IMR-90 (cell line): ENCODE data around the gene FAM151A. TPM values are rescaled to one million over a fixed set of nuclear protein-coding genes. Genes with fewer than 3 reads are reported as not detected.

Experiments used
- ATAC-seq: fragments of 200-7000 bp; cut with Tn5 transposase; 2 replicates; pipeline ENCODE4 v1.9.1; 2020; ENCODE audit warnings: low read depth, mild to moderate bottlenecking, moderate library complexity
- BruUV-seq: library from RNA; stranded (reverse); fragments of 400-500 nt; replicated peaks from 2 replicates; lab custom pipeline; 2021; lab: Mats Ljungman, UMichigan
- CTCF ChIA-PET: fragments of 300-600 bp; formaldehyde crosslinking; extraction: SDS; loops from one replicate; lab custom pipeline; 2021; ENCODE audit warnings: antibody characterized with exemption; lab: Yijun Ruan, JAX
- POLR2A ChIA-PET: fragments of 300-600 bp; sonication (Branson Sonifier 250); formaldehyde crosslinking; loops from one replicate; lab custom pipeline; 2022; ENCODE audit warnings: antibody characterized with exemption; ENCODE audit not compliant: unreplicated experiment; lab: Charles Lee
- DNase-seq: peaks from one replicate; pipeline ENCODE4 v3.0.0; 2013
- H2AFZ ChIP-seq: replicated peaks from 2 replicates; pipeline ENCODE3; 2013; ENCODE audit warnings: low read length, mild to moderate bottlenecking; ENCODE audit not compliant: poor library complexity
- H2AK5ac ChIP-seq: 2 replicates; pipeline ENCODE4 v1.6.1; 2013; ENCODE audit warnings: low read depth, low read length, inconsistent platforms
- H2AK9ac ChIP-seq: replicated peaks from 2 replicates; pipeline ENCODE3; 2013; ENCODE audit warnings: mild to moderate bottlenecking, low read depth, low read length, moderate library complexity; ENCODE audit not compliant: poor library complexity
- H2BK120ac ChIP-seq: 2 replicates; pipeline ENCODE4 v1.6.1; 2013; ENCODE audit warnings: low read depth, low read length, inconsistent platforms
- H2BK15ac ChIP-seq: 3 replicates; pipeline ENCODE4 v1.6.1; 2013; ENCODE audit warnings: low read depth, low read length, inconsistent platforms
- H2BK20ac ChIP-seq: 2 replicates; pipeline ENCODE4 v1.6.1; 2013; ENCODE audit warnings: low read depth, mild to moderate bottlenecking, inconsistent platforms, low read length, moderate library complexity
- H2BK5ac ChIP-seq: 2 replicates; pipeline ENCODE4 v1.6.1; 2013; ENCODE audit warnings: mild to moderate bottlenecking, low read depth, low read length, inconsistent platforms; ENCODE audit not compliant: poor library complexity, severe bottlenecking
- H3K14ac ChIP-seq: replicated peaks from 2 replicates; pipeline ENCODE4 v1.6.1; 2013; ENCODE audit warnings: low read depth, low read length, inconsistent platforms
- H3K18ac ChIP-seq: 2 replicates; pipeline ENCODE4 v1.6.1; 2013; ENCODE audit warnings: low read depth, low read length, control low read depth
- H3K23ac ChIP-seq: 2 replicates; pipeline ENCODE4 v1.6.1; 2013; ENCODE audit warnings: low read depth, low read length, inconsistent platforms
- H3K27ac ChIP-seq: 2 replicates; pipeline ENCODE4 v1.5.1; 2013; ENCODE audit warnings: mild to moderate bottlenecking, control low read depth, low read length; ENCODE audit not compliant: insufficient read depth
- H3K27me3 ChIP-seq: 2 replicates; pipeline ENCODE4 v1.6.1; 2013; ENCODE audit warnings: low read length; ENCODE audit not compliant: control insufficient read depth, insufficient read depth
- H3K36me3 ChIP-seq: 2 replicates; pipeline ENCODE4 v1.6.1; 2013; ENCODE audit warnings: low read length, mixed read lengths; ENCODE audit not compliant: control insufficient read depth, insufficient read depth
- H3K4ac ChIP-seq: 2 replicates; pipeline ENCODE4 v1.6.1; 2013; ENCODE audit warnings: low read depth, low read length, inconsistent platforms
- H3K4me1 ChIP-seq: 2 replicates; pipeline ENCODE4 v1.6.1; 2013; ENCODE audit warnings: low read length, mixed read lengths; ENCODE audit not compliant: control insufficient read depth, insufficient read depth
- H3K4me2 ChIP-seq: 2 replicates; pipeline ENCODE4 v1.6.1; 2013; ENCODE audit warnings: low read depth, mild to moderate bottlenecking, control low read depth, low read length, moderate library complexity
- H3K4me3 ChIP-seq: 2 replicates; pipeline ENCODE4 v1.5.1; 2013; ENCODE audit warnings: low read depth, mild to moderate bottlenecking, control low read depth, low read length, moderate library complexity; ENCODE audit not compliant: insufficient read depth
- H3K56ac ChIP-seq: 2 replicates; pipeline ENCODE4 v1.6.1; 2013; ENCODE audit warnings: low read length, inconsistent platforms; ENCODE audit not compliant: insufficient read depth; ENCODE audit errors: extremely low read depth
- H3K79me1 ChIP-seq, 2 experiments: 2 replicates each; pipeline ENCODE4 v1.6.1; 2013; ENCODE audit warnings: low read length in 2 of 2, inconsistent platforms in 1 of 2, low read depth in 1 of 2
- H3K9ac ChIP-seq: 2 replicates; pipeline ENCODE4 v1.6.1; 2013; ENCODE audit warnings: low read depth, low read length, control low read depth
- H3K9me1 ChIP-seq: 2 replicates; pipeline ENCODE4 v1.6.1; 2013; ENCODE audit warnings: low read length, inconsistent platforms; ENCODE audit not compliant: insufficient read depth
- H3K9me3 ChIP-seq: 2 replicates; pipeline ENCODE4 v1.6.1; 2013; ENCODE audit warnings: low read length; ENCODE audit not compliant: control insufficient read depth, insufficient read depth
- H4K20me1 ChIP-seq: 2 replicates; pipeline ENCODE4 v1.6.1; 2013; ENCODE audit warnings: low read length, inconsistent platforms; ENCODE audit not compliant: insufficient read depth
- H4K5ac ChIP-seq: 2 replicates; pipeline ENCODE4 v1.6.1; 2013; ENCODE audit warnings: mild to moderate bottlenecking, low read depth, low read length, control low read depth
- H4K8ac ChIP-seq, 2 experiments: 2 replicates each; pipeline ENCODE4 v1.6.1; 2013; ENCODE audit warnings: low read depth in 2 of 2, low read length in 2 of 2, control low read depth in 1 of 2, inconsistent platforms in 1 of 2
- H4K91ac ChIP-seq: 2 replicates; pipeline ENCODE4 v1.6.1; 2013; ENCODE audit warnings: low read depth, low read length, inconsistent platforms; ENCODE audit not compliant: insufficient read depth
- BHLHE40 ChIP-seq: fragments of 150-350 bp; IDR thresholded peaks from 2 replicates; pipeline ENCODE4 v1.6.1; 2016; ENCODE audit warnings: mild to moderate bottlenecking, low read depth, low read length
- USF2 ChIP-seq: fragments of 150-350 bp; IDR thresholded peaks from 2 replicates; pipeline ENCODE4 v1.6.1; 2017; ENCODE audit warnings: mild to moderate bottlenecking, antibody characterized with exemption, low read length, low read depth
- WGBS, 2 experiments: methylation state at CpG; one replicate each; pipeline versions ENCODE4 v1.1.5 to v1.1.7; 2013; ENCODE audit warnings: missing lambda C conversion rate in 2 of 2; ENCODE audit not compliant: insufficient read length in 1 of 2; ENCODE audit errors: extremely low coverage in 2 of 2; 5-methylcytosine and 5-hydroxymethylcytosine counted together
- dilution Hi-C: fragments of 300-500 bp; cut with HindIII; formaldehyde crosslinking; loops from one replicate; pipeline ENCODE4 v1.14.3; 2018; ENCODE audit warnings: low sequenced_read_pairs; ENCODE audit not compliant: unreplicated experiment
- in situ Hi-C: fragments of 300-500 bp; cut with MboI; formaldehyde crosslinking; loops from 3 replicates; pipeline ENCODE4 v1.14.3; 2019; ENCODE audit warnings: low sequenced_read_pairs, inconsistent platforms, mixed read lengths
- intact Hi-C: fragments of 100-400 bp; cut with micrococcal nuclease; formaldehyde crosslinking; loops from 2 replicates; pipeline ENCODE4 v1.10.0; 2022
- polyA plus RNA-seq, 3 experiments: library from polyadenylated mRNA; depleted of rRNA; stranded (reverse); fragments of >200 nt; gene quantifications; 2 replicates each; pipeline ENCODE4 v1.2.3, GENCODE V29; 2012; ENCODE audit warnings: low replicate concordance in 1 of 3
- total RNA-seq: library from RNA; depleted of rRNA; stranded (reverse); fragments of >200 nt; gene quantifications from 2 replicates; pipeline ENCODE4 v1.2.3, GENCODE V29; 2012
- TF ChIP-seq, protein P1 (sequence below): fragments of 150-350 bp; IDR thresholded peaks from 2 replicates; pipeline ENCODE4 v1.6.1; 2016; ENCODE audit warnings: low read depth, mild to moderate bottlenecking, low read length, moderate library complexity, borderline replicate concordance

Gene FAM151A
- total and polyA plus RNA-seq, 2 of the 4 experiments (the other 2 are of a cell fraction), result not detected

- Histone ChIP-seq H2BK20ac (no peak overlapping the region), H2AFZ (no peak overlapping the region), H3K9me3 (no peaks in the 10 kb centered on the region), H3K4ac (no peak overlapping the region), H3K9me1 (no peaks in the 10 kb centered on the region; the same call in 1 of the 2 replicates), H3K18ac (no peak overlapping the region), H3K27me3 (no peaks in the 10 kb centered on the region; the same call in 1 of the 2 replicates), H3K4me1 (peaks cover 3% of the 10 kb centered on the region; the same call in 1 of the 2 replicates), H4K8ac (no peak overlapping the region), H3K36me3 (no peaks in the 10 kb centered on the region), H3K79me1 (no peaks in the 10 kb centered on the region), H2BK15ac (no peak overlapping the region), H4K20me1 (no peaks in the 10 kb centered on the region), H4K91ac (no peak overlapping the region), H3K4me3 (no peak overlapping the region), H2BK120ac (no peak overlapping the region), H3K9ac (no peak overlapping the region), H4K5ac (no peak overlapping the region), H3K4me2 (no peak overlapping the region), H3K14ac (no peak overlapping the region), H3K23ac (no peak overlapping the region), H3K56ac (no peak overlapping the region), H3K27ac (no peak overlapping the region), H2AK9ac (no peak overlapping the region), H2AK5ac (no peak overlapping the region), H2BK5ac (no peak overlapping the region)
- in situ Hi-C loops, result no loop called here
- intact Hi-C loops, result no loop called here
- CTCF ChIA-PET, result interaction anchor here (0.5 kb wide), 1 partner anchor 16 kb away, joined by 3 read pairs; no protein-coding TSS in a partner anchor
- no TSS peak for BruUV-seq
- no CpG with 5 or more reads among the region's 4 CpGs for WGBS, 2 experiments
- no peak for DNase-seq
- TF ChIP-seq USF2 (no peak), BHLHE40 (no peak)
- TF ChIP-seq, protein P1, sequence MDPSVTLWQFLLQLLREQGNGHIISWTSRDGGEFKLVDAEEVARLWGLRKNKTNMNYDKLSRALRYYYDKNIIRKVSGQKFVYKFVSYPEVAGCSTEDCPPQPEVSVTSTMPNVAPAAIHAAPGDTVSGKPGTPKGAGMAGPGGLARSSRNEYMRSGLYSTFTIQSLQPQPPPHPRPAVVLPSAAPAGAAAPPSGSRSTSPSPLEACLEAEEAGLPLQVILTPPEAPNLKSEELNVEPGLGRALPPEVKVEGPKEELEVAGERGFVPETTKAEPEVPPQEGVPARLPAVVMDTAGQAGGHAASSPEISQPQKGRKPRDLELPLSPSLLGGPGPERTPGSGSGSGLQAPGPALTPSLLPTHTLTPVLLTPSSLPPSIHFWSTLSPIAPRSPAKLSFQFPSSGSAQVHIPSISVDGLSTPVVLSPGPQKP, result no peak
- POLR2A ChIA-PET, result no interaction called here
- dilution Hi-C loops, result no loop called here
- ATAC-seq, result no peak
Measured at GRCh38 chr1:54565113-54565501, 58.2 kb downstream of the FAM151A start.
